Stimulated activated naive CD4-positive, alpha-beta T cell (primary cell): ENCODE data around the gene PRDM16.

Experiments
- DNase-seq, 6 experiments: peaks; one replicate each; lab custom pipeline; 2025; lab: John Stamatoyannopoulos, UW

The PRDM16 gene

DNA sequence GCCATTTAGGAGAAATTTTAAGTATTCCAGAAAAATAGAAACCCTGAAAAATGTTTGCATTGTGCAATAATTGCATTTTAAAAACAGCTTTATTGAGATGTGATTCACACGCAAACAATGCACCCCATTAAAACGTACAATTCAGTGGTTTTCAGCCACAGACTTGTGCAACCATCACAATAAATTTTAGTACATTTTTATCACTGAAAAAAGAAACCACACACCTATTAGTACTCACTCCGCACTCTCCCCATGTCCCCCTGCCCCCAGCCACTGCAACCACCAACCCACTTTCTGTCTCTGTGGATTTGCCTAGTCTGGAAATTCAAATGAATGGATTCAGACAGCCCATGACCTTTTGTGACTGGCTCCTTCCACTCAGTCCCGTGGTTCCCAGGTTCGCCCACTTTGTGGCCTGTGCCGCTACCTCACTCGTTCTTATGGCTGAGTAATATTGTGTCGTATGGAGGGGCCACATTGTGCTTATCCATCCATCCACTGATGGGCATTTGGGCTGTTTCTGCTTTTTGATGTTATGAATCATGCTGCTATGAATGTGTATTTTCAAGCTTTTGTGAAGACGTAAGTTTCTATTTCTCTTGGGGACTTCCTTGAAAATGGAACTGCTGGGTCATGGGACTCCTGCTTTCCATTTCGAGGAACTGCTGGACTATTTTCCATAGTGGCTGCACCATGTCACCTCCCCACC, 237.7 kb downstream of the PRDM16 start:
- no peak for DNase-seq

DNA sequence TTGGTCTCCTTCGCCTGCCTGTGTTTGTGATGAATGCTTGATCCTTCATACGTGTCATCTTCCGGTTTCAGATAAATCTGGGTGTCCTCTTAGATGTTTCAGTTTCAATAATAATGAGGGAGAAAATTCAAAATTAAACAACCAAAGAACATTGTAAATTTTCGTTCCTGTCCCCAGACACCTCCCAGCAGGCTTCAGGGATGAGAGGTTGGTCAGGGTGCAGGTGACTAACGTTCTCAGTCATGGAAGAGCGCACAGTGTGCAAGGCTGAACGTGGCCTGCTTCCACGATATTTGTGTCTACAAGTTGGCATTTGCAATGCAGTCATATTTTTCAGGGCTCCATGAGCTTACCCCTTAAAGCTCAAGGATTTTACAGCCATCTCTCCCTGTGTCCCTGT, 238.4 kb downstream of the PRDM16 start:
- no peak for DNase-seq

DNA sequence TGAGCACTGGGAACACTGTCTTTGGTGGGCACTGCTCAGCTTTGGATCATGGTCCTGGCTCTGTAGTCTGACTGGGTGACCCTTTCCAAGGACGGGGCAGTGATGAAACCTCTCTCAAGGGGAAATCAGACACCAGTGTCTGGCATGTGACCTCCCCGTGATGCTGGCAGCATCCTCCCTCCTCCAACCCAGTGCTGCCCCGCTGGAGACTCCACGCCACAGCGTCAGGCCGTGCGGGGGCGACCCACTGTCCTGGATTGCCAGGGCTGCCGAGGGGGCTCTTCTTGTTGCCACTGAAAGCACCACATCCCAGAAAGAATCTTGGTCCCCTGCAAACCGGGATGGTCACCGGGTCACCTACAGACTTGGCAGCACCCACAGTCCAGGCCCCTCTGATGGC, 239.1 kb downstream of the PRDM16 start:
- DNase-seq = no peak

DNA sequence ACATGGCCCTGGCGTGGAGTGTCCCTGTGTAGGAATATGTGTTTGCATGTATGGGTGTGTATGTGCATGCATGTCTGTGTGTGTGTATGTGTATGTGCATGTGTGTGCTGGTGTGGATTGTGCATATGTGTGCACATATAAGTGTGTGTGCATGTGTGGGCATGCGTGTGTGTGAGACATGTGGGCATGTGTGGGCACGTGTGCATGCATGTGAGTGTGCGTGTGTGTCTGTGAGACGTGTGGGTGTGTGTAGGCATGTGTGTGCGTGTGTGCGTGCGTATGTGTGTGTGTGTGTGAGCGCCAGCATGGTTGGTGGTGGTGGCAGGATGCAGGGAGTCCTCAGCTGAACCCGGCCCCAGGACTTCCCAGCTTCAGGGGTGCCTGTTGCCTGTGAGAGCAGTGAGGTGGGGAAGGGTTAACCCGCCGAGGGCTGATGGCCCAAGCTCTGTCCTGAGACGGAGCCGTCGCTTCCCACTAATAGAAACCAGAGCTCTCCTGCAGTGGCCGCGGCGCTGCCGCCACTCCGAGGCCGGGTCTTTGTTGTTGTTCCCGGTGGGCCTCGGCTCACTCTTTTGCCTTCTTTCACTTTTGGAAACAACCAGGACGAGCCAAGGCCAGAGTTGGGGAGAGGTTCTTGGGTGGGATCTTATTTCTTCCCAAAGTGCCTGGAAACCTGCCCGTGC, 241.9 kb downstream of the PRDM16 start:
- DNase-seq = no peak

DNA sequence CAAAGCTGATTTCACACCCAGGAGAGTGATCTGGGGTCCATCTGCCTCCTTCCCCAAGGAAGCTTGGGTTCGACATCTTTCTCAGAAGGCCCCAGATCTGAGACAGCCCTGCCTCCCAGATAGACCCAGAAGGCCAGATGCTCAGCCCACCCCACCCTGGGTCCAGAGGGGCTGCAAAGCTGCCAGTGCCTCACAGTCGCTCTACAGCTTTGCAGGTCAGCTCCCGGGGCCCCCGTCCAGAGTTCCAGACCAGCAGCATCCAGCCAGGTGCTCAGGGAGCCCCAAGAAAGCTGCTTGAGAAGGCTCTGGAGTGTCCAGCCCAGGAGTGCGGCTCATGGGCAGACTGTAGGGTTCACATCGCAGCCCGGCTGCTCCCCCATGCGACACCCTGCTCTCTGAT, 242.7 kb downstream of the PRDM16 start:
- DNase-seq = no peak

DNA sequence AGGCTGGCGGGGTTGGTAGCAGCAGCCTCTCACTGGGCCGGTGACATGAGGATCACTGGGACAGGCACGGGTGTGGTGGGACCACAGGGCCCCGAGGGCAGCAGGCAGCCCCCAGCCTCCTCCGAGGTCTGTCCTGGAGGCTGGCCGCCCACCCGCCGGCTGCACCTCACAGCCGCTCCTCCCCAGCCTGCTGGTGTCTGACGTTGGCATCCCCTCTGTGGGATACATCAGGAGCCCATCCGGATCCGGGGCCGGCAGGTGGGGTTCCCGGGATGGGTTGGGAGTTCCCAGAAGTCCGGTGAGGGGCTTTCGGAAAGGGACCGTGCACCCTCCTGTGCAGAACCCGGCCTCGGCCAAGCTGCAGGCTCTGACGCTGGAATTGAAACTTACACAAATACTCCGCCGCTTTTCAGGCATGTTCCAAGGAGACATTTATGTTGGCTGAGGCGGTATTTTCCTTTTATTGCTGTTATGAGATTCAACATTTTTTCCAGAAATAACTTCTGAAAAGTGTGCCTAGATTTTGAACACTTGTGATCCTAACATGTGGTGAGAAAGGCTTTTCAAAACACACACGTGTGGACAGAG, 243.4 kb downstream of the PRDM16 start:
- DNase-seq = no peak

DNA sequence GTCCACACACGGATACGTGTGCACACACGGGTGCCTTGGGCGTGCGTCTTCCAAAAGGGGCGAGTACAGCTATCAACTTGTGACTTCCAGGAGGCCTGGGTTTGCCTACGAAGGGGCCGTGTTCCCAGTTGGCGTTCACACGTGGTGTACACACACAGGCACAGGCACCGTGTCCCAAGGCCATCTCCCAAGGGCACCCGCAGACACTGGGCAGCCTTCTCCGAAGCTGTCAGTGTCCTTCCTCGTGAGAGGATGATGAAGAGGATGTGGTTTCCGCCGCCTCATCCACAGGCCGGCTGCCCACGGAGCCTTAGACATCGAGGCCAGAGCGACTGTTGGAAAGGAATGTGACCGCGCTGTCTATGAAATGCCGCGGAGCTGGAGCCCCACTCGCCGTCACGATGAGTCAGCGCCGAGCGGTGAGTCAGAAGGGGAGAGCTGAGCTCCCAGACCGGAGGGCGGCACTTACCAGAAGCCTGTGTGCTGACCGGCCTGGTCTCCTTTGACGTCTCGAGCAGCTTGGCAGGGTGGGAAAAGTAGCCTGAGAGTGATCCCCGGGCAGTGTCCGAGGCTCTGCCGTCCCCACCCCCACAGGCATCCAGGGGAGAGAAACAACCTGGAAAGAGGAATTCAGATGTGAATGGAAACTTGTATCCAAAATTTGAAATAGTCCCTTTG, 244.0 kb downstream of the PRDM16 start:
- DNase-seq = no peak

DNA sequence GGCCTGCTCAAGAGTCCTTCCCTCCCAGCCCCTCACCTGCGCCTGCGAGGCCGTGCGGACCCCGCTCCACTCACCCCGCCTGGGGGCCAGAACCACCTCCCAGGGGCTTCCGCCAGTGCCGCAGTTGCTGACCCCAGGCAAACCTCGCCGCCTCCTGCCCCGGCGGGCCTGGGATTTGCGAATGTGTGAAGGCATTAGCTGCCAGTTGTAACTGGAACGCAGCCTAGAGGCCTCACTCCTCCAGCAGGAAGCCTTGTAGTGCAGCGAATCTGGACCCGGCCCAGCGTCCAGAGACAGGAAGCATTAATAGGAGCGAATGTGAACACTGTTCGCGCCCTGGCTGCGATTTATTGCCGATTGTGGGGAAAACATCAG, 244.6 kb downstream of the PRDM16 start:
- no peak for DNase-seq

DNA sequence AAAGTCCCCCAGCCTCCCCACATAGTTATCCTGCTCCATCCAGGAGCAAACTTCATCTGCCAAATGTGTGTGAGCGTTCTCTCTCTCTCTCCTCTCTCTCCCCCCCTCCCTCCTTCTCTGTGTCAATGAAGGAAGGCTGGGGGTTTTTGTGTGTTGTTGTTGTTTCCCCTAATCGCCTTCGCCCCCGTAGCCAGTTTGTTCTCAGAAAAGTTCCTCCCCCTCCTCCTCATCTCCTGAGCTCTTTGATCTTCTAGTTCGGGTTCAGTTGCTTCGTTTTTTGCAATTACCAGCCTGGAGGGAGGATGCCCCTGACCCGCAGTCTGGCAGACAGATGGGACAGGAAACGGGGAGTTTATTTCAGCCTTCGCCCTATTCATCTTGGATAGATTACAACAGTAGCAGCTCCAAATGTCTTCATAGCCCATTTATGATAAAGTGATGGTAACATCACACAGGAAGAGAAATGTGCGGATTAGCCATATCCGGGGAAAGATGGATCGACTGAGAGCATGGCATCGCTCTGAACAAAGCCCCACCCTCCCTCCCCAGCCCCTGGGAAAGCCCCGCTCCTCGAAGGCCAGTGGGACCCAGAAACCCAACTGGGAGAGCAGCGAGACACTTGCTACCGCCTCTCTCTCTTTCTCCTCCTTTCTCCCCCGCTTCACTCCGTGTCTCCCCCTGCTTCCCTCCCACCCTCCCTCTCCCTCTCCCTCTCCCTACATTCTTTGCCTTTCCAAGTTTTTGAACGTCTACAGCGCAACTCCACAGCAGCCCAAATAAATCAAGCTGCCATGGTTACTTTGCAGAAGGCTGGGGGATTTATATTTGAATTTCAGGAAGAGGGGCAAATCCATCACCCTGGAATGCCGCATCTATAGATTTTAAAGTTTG, 245.7 kb downstream of the PRDM16 start:
- no peak for DNase-seq

DNA sequence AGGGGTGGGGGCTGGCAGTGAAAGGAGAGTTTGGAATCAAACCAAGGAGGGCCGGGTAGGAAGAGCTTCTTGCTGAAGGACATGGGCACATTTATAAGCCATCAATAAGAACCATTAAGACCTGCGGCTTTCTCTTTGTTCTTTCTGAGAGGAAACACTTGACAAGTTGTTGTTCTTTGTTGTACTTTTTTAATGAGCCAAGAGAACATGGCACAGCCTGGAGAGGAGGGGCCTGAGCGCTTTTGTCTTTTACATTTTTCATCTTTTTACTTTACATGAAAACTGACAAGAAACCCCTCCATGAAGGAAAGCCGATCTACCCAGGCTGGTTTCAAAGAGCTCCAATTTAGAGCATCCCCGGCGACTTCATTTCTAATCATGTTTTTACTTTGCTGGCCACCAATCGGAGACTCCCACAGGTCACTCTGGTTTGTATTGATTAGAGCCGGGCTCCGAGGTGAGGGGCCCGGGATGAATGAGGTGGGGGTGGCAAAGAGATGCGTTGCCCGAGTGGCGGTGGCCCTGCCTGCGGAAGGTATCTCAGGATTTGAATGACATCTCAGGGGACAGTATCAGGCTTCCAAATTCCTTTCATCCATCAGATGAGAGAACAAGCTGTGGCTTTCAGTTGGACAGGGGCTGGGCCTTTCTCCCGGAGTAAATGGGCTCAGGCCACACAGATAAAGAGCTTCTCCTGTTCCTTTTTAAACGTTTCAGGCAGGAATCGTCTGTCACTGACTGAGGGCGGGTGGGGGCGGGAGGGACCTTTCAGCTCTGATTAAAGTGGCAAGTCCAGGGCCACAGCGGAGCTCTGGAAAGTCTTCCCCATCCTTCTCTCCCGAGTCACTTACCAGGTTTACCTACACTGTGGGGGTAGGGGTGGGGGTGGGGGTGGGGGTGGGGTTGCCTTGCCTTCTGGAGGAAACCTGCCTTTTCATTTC, 246.7 kb downstream of the PRDM16 start:
- DNase-seq = no peak

DNA sequence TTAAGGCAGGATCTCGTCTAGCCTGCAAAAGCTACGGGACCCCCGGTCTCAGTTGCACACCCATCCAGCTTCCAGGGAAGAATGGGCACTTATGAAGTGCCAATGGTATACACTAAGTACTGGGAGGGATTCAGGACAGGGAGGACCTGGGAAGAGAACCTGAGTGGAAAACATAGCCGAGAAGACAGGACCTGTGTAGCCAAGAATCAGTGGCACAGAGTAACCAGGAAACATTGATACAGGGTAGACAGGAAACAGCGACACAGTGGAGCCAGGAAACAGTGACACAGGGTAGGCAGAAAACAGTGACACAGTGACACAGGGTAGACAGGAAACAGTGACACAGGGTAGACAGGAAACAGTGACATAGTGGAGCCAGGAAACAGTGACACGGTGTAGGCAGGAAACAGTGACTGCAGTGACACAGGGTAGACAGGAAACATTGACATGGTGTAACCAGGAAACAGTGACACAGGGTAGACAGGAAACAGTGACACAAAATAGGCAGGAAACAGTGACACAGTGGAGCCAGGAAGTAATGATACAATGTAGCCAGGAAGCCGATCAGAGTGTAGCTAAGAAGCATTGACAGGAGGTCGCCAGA, 247.4 kb downstream of the PRDM16 start:
- DNase-seq = peak in 5 of 6 experiments; percentile 7 to 72 (median 32)

DNA sequence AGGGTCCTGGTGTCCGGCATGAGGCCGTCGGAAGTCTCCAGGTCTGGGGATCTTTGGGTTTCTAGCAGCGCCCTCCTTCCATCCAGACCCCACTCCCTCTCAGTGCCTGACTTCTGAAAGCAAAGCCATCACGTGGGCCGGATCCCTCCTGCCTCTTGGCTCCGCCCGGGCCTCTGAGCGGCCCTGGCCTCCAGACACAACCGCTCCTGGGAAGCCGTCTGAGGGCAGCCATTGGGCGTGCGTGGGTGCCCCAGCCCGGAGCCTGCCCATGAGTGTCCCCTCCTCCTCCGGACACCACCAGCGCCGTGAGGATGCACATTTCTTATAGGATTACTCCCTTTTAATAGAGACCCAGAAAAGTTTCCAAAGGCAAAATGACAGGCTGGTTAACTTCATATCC, 248.5 kb downstream of the PRDM16 start:
- no peak for DNase-seq

DNA sequence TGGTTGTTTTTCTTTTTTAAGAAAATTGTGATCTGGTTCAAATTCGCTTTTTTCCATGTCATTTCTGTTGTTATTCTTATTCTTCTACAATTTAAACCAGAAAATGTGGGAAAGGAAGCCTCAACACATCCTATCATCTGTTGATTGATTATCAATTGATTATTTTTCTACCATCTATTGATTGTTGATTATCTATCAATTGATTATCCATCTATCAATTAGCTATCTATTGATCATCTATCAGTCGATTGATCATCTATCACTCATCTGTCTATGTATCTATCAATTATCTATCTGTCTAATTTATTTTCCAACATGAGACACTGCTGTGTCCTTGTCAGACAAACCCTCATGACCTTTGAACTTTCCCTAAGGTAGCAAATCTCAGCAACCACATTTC, 249.3 kb downstream of the PRDM16 start:
- DNase-seq = no peak

DNA sequence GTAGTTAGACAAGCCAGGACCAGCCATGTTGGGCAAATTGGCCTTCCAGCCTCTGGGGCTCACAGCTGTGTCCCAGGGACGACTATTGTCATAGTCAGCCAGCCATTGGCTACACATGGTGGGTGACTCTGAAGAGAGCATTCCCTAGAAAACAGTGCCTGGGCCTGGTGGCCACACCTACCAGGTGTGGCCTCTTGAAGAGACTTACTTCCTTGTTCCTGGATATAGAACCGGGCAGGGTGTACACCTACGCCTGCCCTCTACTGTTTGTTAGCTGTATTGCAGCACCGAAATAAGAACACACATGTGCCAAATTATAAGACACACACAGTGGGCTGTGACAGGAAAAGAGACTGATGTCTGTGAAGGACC, 250.9 kb downstream of the PRDM16 start:
- DNase-seq = peak in 2 of 6 experiments; percentile 11 to 12

DNA sequence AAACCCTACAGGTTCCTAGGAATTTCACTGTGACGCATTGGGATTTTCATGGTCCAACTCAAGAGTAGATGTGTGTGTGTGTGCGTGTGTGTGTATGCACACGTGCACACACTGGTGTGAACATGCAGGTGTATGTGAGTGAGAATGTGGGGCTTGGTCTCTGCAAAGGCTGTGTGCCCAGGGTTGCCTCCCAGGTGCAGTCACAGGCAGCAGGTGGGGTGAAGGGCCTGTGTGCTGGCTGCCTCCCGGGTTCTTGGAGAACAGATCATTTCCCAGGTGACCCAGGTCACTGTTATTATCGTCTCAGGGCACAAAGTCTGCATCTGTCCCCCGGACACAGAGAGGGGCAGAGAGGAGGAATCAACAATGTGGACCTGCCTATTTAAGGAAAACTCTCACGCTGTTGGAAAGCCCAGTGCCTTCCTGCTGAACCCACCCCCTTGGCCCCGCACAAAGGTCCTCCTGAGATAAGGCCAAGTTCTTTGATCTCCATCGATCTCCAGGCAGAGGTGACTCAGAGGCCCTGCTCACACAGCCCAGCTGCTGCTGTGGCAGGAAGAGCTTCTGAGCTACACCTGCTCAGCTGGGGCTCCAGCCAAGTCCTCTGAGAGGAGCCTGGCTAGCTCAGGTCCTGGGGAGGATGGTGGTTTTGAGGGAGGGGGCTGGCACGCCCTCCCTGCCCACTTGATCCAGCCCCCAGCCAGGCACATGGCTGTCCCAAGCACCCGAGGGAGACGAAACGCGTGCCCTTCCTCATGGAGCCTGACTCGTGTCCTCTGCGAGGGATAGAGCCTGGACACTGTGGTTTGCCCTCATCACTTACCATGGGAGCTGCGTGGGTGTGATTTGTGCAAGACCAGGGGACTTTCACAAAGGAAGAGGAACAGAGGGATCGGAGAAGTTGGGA, 251.5 kb downstream of the PRDM16 start:
- no peak for DNase-seq

DNA sequence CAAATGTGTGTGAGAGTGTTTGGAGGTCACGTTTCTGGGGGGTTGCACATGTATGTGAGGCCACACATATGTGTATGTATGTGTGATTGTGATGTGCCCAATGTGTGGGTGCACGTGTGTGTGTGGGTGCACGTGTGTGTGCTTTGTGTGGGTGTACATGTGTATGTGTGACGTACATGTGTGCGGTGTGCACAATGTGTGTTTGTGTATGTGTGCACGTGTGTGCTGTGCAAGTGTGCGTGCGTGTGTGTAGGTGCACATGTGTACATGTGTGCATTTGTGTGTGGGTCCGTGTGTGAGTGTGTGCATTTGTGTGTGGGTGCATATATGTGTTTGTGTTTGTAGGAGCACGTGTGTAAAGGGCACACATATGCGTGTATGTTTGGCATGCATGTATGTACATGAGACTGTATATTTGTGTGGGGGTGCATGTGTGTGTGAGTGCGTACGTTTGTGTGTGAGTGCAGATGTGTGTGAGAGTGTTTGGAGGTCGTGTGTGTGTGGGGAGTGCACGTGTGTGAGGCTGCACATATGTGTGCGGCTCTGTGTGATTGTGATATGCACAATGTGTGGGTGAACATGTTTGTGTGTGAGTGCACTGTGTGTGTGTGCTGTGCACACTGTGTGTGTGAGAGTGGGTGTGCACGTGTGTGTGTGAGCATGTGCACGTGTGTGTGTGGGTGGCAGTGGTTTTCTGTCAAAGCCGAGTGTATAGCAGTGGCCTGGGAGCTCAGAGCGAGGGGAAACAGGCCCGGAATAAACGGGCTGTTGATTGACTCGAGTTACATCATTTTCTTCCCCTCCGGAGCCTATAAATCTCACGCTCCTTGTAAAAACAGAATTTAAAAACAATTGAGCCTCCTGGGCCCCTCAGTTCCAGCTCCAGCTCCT, 252.8 kb downstream of the PRDM16 start:
- DNase-seq = no peak

DNA sequence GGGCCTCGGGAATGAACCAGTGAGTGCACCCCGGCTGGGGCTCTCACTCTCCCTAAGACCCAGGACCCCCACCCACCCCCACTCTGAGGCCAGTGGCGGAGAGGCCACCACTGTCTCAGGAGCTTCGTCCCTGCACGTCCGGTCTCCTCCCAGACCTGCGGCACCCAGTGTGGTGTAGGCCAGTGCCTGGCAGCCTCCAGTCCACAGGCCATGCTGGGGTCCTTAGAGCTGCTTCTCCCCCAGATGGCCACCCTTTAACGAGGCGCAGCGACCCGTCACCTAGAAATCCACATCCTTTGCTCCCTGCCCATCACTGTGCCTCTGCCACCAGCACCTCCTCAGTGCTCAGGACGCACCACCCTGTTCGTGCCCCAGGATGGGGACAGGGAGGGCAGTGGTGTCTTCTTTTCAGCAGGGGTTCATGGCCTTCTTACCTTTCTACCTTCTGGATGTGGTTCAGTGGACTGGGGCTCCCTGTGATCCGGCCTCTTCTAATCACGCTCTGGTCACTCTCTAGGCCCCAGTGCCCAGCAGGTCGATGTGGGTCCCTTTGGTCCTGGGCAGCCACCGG, 253.5 kb downstream of the PRDM16 start:
- no peak for DNase-seq
